Common myeloid progenitor, CD34-positive (primary cell): Measurements from ENCODE around the gene LBR.

Source experiments
- CTCF ChIA-PET: fragments of 350-600 bp; sonication (Branson Sonifier 250); formaldehyde crosslinking; loops from one replicate; lab custom pipeline; 2021; ENCODE audit warnings: antibody characterized with exemption; lab: Charles Lee
- POLR2A ChIA-PET: fragments of 350-600 bp; sonication (Branson Sonifier 250); formaldehyde crosslinking; loops from one replicate; lab custom pipeline; 2021; ENCODE audit warnings: antibody characterized with exemption; lab: Charles Lee
- DNase-seq, 3 donors: peaks; one replicate each; pipeline versions ENCODE4 v3.0.0 to v3.0.0-alpha.2; 2013
- H3K27ac ChIP-seq, 2 experiments: 1 replicate in 1 of 2; 2 replicates in 1 of 2; pipeline ENCODE4 v1.7.0; 2013; ENCODE audit warnings: inconsistent platforms in 2 of 2, low read length in 2 of 2, mild to moderate bottlenecking in 2 of 2, low read depth in 1 of 2, moderate library complexity in 1 of 2; ENCODE audit not compliant: severe bottlenecking in 2 of 2, insufficient read depth in 1 of 2, poor library complexity in 1 of 2
- H3K27me3 ChIP-seq, 5 experiments: replicated peaks in 2 of 5; 1 replicate in 3 of 5; 2 replicates in 2 of 5; pipeline versions ENCODE4 v1.6.1 to v1.7.0; 2013; ENCODE audit warnings: low read length in 4 of 5, mild to moderate bottlenecking in 2 of 5, moderate library complexity in 2 of 5, inconsistent platforms in 1 of 5; ENCODE audit not compliant: insufficient read depth in 5 of 5, control insufficient read depth in 4 of 5
- H3K36me3 ChIP-seq, 4 experiments: 1 replicate in 2 of 4; 2 replicates in 2 of 4; pipeline versions ENCODE4 v1.6.1 to v1.7.0; 2013; ENCODE audit warnings: low read length in 3 of 4, control low read depth in 1 of 4, mild to moderate bottlenecking in 1 of 4; ENCODE audit not compliant: control insufficient read depth in 4 of 4, insufficient read depth in 4 of 4
- H3K4me1 ChIP-seq, 4 experiments: 1 replicate in 3 of 4; 2 replicates in 1 of 4; pipeline versions ENCODE4 v1.6.1 to v1.7.1; 2013; ENCODE audit warnings: low read length in 3 of 4, mild to moderate bottlenecking in 3 of 4, control low read depth in 1 of 4, inconsistent platforms in 1 of 4, moderate library complexity in 1 of 4; ENCODE audit not compliant: control insufficient read depth in 4 of 4, insufficient read depth in 4 of 4; ENCODE audit errors: control extremely low read depth in 1 of 4
- H3K4me3 ChIP-seq, 7 experiments: 1 replicate in 4 of 7; 2 replicates in 3 of 7; pipeline versions ENCODE4 v1.5.1 to v1.7.0; 2013; ENCODE audit warnings: mild to moderate bottlenecking in 7 of 7, low read length in 6 of 7, moderate library complexity in 6 of 7, inconsistent platforms in 2 of 7, low read depth in 2 of 7, control low read depth in 1 of 7; ENCODE audit not compliant: insufficient read depth in 4 of 7, control insufficient read depth in 1 of 7; ENCODE audit errors: extremely low read depth in 1 of 7
- H3K9me3 ChIP-seq, 5 experiments: 1 replicate in 4 of 5; 2 replicates in 1 of 5; pipeline versions ENCODE4 v1.6.1 to v1.7.1; 2013; ENCODE audit warnings: low read length in 4 of 5, mild to moderate bottlenecking in 2 of 5, inconsistent platforms in 1 of 5, low read depth in 1 of 5, moderate library complexity in 1 of 5; ENCODE audit not compliant: control insufficient read depth in 4 of 5, insufficient read depth in 2 of 5; ENCODE audit errors: control extremely low read depth in 1 of 5
- WGBS: methylation state at CpG from one replicate; pipeline ENCODE4 v1.1.5; 2013; ENCODE audit not compliant: insufficient coverage; 5-methylcytosine and 5-hydroxymethylcytosine counted together

Gene LBR

GRCh38 chr1:225435076-225435475 is 7.2 kb upstream of the LBR start:
- POLR2A ChIA-PET: no interaction called here
- CTCF ChIA-PET: interaction anchor here (2.3 kb wide), 1 partner anchor 32 kb away, joined by 4 read pairs; no protein-coding TSS in a partner anchor

DNA sequence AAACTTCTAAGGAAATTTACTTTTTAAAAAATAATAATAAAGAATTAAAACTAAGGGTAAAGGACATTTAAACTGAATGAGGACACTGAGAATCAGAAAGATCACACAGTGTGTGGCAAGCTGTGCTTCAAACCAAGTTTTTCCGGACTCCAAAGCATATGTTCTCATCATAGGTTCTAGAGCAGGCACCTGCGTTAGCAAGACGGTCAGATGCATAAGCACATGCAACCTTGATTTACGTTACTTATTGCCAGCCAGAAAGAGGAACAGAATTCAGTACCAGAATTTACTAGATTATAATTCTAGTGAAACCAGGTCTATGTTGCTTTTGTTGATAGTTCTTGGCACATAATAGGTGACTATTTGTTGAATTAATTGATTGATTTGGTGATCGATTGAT is 6.2 kb upstream of the LBR start:
- Histone ChIP-seq H3K9me3 (no peaks in the 10 kb centered on the region), H3K36me3 (no peaks in the 10 kb centered on the region), H3K4me3 (no peak overlapping the region), H3K4me1 (peaks cover 11 to 35% (median 16%) of the 10 kb centered on the region in 4 experiments), H3K27me3 (peaks cover 0 to 2% (median 0%) of the 10 kb centered on the region in 5 experiments), H3K27ac (no peak overlapping the region)
- CTCF ChIA-PET: interaction anchor here (0.8 to 11.6 kb wide), 4 partner anchors 10 to 40 kb away, joined by 3 to 123 read pairs (median 4); no protein-coding TSS in a partner anchor
- DNase-seq: peak in 1 of 3 donors; percentile 55
- POLR2A ChIA-PET: no interaction called here
- 38% methylated on average over 4 of the region's 5 CpGs for WGBS

More at GRCh38 chr1:225435076-225435475, 7.2 kb upstream of the LBR start:
- Histone ChIP-seq H3K27ac (no peak overlapping the region), H3K4me3 (no peak overlapping the region), H3K27me3 (peaks cover 0 to 2% (median 0%) of the 10 kb centered on the region in 5 experiments), H3K36me3 (no peaks in the 10 kb centered on the region), H3K4me1 (peaks cover 4 to 25% (median 10%) of the 10 kb centered on the region in 4 experiments), H3K9me3 (no peaks in the 10 kb centered on the region)
- no CpG with 5 or more reads among the region's 6 CpGs for WGBS
- no peak for DNase-seq

- 93% methylated on average over 25 of the region's 36 CpGs for WGBS
- ChIA-PET POLR2A (no interaction called here), CTCF (interaction anchor here (0.9 to 11.6 kb wide), 4 partner anchors 13 to 33 kb away, joined by 3 to 123 read pairs (median 4); no protein-coding TSS in a partner anchor)
- no peak for DNase-seq
- Histone ChIP-seq H3K4me3 (no peak overlapping the region), H3K36me3 (no peaks in the 10 kb centered on the region), H3K9me3 (no peaks in the 10 kb centered on the region), H3K4me1 (peaks cover 14 to 44% (median 30%) of the 10 kb centered on the region in 4 experiments), H3K27me3 (peaks cover 0 to 2% (median 0%) of the 10 kb centered on the region in 5 experiments), H3K27ac (no peak overlapping the region)
Measured at GRCh38 chr1:225431081-225431863, 3.4 kb upstream of the LBR start.

DNA sequence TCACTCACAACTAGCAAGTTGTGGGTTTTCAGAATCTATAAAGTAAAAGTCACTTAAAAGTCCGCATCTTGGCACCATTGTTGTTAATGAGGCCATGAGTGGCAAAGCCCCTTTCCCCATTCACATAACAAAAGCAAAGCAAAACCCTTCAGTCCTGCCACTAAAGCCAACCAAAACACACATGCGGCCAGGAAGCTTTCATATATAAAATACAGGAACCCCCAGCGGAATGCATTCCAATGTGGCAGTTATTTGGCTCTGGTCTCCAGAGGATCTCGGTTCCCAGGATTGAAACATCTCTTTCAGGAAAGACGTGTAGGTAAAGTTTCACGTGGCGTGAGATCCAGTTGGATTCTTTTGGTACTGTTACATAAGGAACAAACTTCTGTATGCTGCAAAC is 2.5 kb upstream of the LBR start:
- CTCF ChIA-PET: interaction anchor here (0.7 to 11.6 kb wide), 3 partner anchors 14 to 184 kb away, joined by 3 to 123 read pairs (median 3); no protein-coding TSS in a partner anchor
- no peak overlapping the region for H3K27ac ChIP-seq
- WGBS: 88% methylated on average over 7 of the region's 7 CpGs
- peaks cover 22 to 50% (median 37%) of the 10 kb centered on the region in 4 experiments for H3K4me1 ChIP-seq
- no peak overlapping the region for H3K4me3 ChIP-seq
- POLR2A ChIA-PET: no interaction called here
- no peaks in the 10 kb centered on the region for H3K36me3 ChIP-seq
- H3K9me3 ChIP-seq: no peaks in the 10 kb centered on the region
- DNase-seq: no peak
- H3K27me3 ChIP-seq: peaks cover 0 to 2% (median 0%) of the 10 kb centered on the region in 5 experiments

- 0% methylated on average over 4 of the region's 7 CpGs for WGBS
- Histone ChIP-seq H3K4me3 (peak overlapping the region in 6 of 7 experiments; percentile 87 to 96 (median 90)), H3K27ac (peak overlapping the region; percentile 68 to 87), H3K36me3 (no peaks in the 10 kb centered on the region), H3K9me3 (no peaks in the 10 kb centered on the region), H3K27me3 (peaks cover 0 to 2% (median 0%) of the 10 kb centered on the region in 5 experiments), H3K4me1 (peaks cover 26 to 57% (median 48%) of the 10 kb centered on the region in 4 experiments)
- ChIA-PET POLR2A (interaction anchor here (1.0 to 3.4 kb wide), 4 partner anchors 10 to 38 kb away, joined by 3 to 15 read pairs (median 4); no protein-coding TSS in a partner anchor), CTCF (interaction anchor here (11.6 kb wide), 1 partner anchor 15 kb away, joined by 123 read pairs; no protein-coding TSS in a partner anchor)
- DNase-seq: peak; percentile 94 to 98 (median 97)
Measured at GRCh38 chr1:225428881-225429455, 1.1 kb upstream of the LBR start.

GRCh38 chr1:225428068-225428880 is 436 bp upstream of the LBR start:
- peak overlapping the region; percentile 63 to 96 (median 89) for H3K4me3 ChIP-seq
- H3K4me1 ChIP-seq: peaks cover 31 to 58% (median 50%) of the 10 kb centered on the region in 4 experiments
- peak; percentile 87 to 94 (median 91) for DNase-seq
- H3K9me3 ChIP-seq: no peaks in the 10 kb centered on the region
- H3K27ac ChIP-seq: peak overlapping the region; percentile 68 to 87
- H3K36me3 ChIP-seq: peaks cover 0 to 5% (median 0%) of the 10 kb centered on the region in 4 experiments
- H3K27me3 ChIP-seq: peaks cover 0 to 2% (median 0%) of the 10 kb centered on the region in 5 experiments
- WGBS: under 1% methylated on average over 68 of the region's 81 CpGs
- POLR2A ChIA-PET: interaction anchor here (0.6 to 3.4 kb wide), 5 partner anchors 10 to 1019 kb away, joined by 3 to 15 read pairs (median 4); no protein-coding TSS in a partner anchor
- CTCF ChIA-PET: interaction anchor here (1.0 to 11.6 kb wide), 2 partner anchors 10 to 16 kb away, joined by 5 to 123 read pairs; no protein-coding TSS in a partner anchor
